GM12864 (cell line): ENCODE measurements around the gene FAM72A.
A peak's percentile ranks its signal among the peaks of the same experiment; 100 is the strongest.
"Not testable (repeated sequence)": the region's sequence is repeated elsewhere in the genome, so short reads cannot be mapped to it uniquely, and the experiment has no call there.

ENCODE experiments used
- DNase-seq: peaks from one replicate; pipeline ENCODE4 v3.0.0-alpha.2; 2011; ENCODE audit warnings: low read depth
- H3K4me3 ChIP-seq: 2 replicates; pipeline ENCODE4 v1.5.1; 2011; ENCODE audit warnings: mild to moderate bottlenecking, low read depth, low read length, control low read depth

Gene FAM72A

GRCh38 chr1:206202789-206203363, at the start of gene FAM72A:
Gene FAM72A, minus strand, starts transcription at chr1:206202839. Its CDS starts 814 bp downstream, at chr1:206202025.
- peak; percentile 99 for DNase-seq
- peak within 1 kb of the TSS; percentile 63 for H3K4me3 ChIP-seq

- H3K4me3 ChIP-seq, DNase-seq: not testable (repeated sequence)
These were observed 48.5 kb upstream of the FAM72A start for GRCh38 chr1:206250953-206251681.

GRCh38 chr1:206246129-206246886, 43.7 kb upstream of the FAM72A start:
- H3K4me3 ChIP-seq, DNase-seq: not testable (repeated sequence)

- not testable (repeated sequence) for DNase-seq, H3K4me3 ChIP-seq
These were observed 42.8 kb upstream of the FAM72A start for GRCh38 chr1:206245479-206245878.

GRCh38 chr1:206243335-206243734, 40.7 kb upstream of the FAM72A start:
- H3K4me3 ChIP-seq, result not testable (repeated sequence)
- peak; percentile 31 for DNase-seq

- not testable (repeated sequence) for H3K4me3 ChIP-seq, DNase-seq
These were observed 37.6 kb upstream of the FAM72A start for GRCh38 chr1:206240288-206240687.

GRCh38 chr1:206235190-206235589, 32.6 kb upstream of the FAM72A start:
- not testable (repeated sequence) for DNase-seq, H3K4me3 ChIP-seq

GRCh38 chr1:206234189-206234916, 31.7 kb upstream of the FAM72A start:
- not testable (repeated sequence) for H3K4me3 ChIP-seq, DNase-seq

- DNase-seq, H3K4me3 ChIP-seq: not testable (repeated sequence)
These were observed 30.5 kb upstream of the FAM72A start for GRCh38 chr1:206232970-206233645.

- DNase-seq, H3K4me3 ChIP-seq: not testable (repeated sequence)
These were observed 29.4 kb upstream of the FAM72A start for GRCh38 chr1:206231989-206232388.

GRCh38 chr1:206229286-206229685, 26.6 kb upstream of the FAM72A start:
- H3K4me3 ChIP-seq, DNase-seq: not testable (repeated sequence)

GRCh38 chr1:206226886-206227285, 24.2 kb upstream of the FAM72A start:
- DNase-seq, result not testable (repeated sequence)

GRCh38 chr1:206225386-206225785, 22.7 kb upstream of the FAM72A start:
- DNase-seq, H3K4me3 ChIP-seq: not testable (repeated sequence)

More at GRCh38 chr1:206226886-206227285, 24.2 kb upstream of the FAM72A start:
- not testable (repeated sequence) for H3K4me3 ChIP-seq

- H3K4me3 ChIP-seq, DNase-seq: not testable (repeated sequence)
These were observed 21.6 kb upstream of the FAM72A start for GRCh38 chr1:206224190-206224776.

GRCh38 chr1:206221585-206221984, 18.9 kb upstream of the FAM72A start:
- not testable (repeated sequence) for DNase-seq, H3K4me3 ChIP-seq

GRCh38 chr1:206220332-206221000, 17.8 kb upstream of the FAM72A start:
- DNase-seq, H3K4me3 ChIP-seq: not testable (repeated sequence)

GRCh38 chr1:206219514-206220331, 17.1 kb upstream of the FAM72A start:
- not testable (repeated sequence) for H3K4me3 ChIP-seq, DNase-seq
